Gastrocnemius medialis (tissue), 4 donors: Measurements from ENCODE around the gene SFMBT1. TPM values are rescaled to one million over a fixed set of nuclear protein-coding genes. Genes with fewer than 3 reads are reported as not detected.

Experiments used
- ATAC-seq, 2 donors: fragments of 150-250 bp; one replicate each; pipeline ENCODE4 v1.9.1; 2016
- DNase-seq, 2 donors: peaks; one replicate each; pipeline ENCODE4 v3.0.0-alpha.2; 2019
- H3K27ac ChIP-seq, 4 donors: fragments of 200-600 bp; sonication (generic); 1 replicate in 1 of 4; 2 replicates in 3 of 4; pipeline ENCODE4 v1.5.1; 2016 to 2018; ENCODE audit warnings: mild to moderate bottlenecking in 2 of 4, moderate library complexity in 1 of 4
- H3K27me3 ChIP-seq, 3 donors: fragments of 200-600 bp; sonication (generic) in 2 of 3; 1 replicate in 1 of 3; 2 replicates in 2 of 3; pipeline versions ENCODE4 v1.5.1 to v1.6.0; 2016 to 2019; ENCODE audit warnings: mild to moderate bottlenecking in 1 of 3, moderate library complexity in 1 of 3
- H3K36me3 ChIP-seq, 2 donors: fragments of 200-600 bp; sonication (generic) in 1 of 2; one replicate each; pipeline ENCODE4 v1.5.1; 2017 to 2018
- H3K4me1 ChIP-seq, 2 donors: fragments of 200-600 bp; sonication (generic) in 1 of 2; one replicate each; pipeline ENCODE4 v1.5.1; 2016 to 2017; ENCODE audit warnings: mild to moderate bottlenecking in 2 of 2
- H3K4me3 ChIP-seq, 4 donors: fragments of 200-600 bp; sonication (generic) in 3 of 4; 1 replicate in 1 of 4; 2 replicates in 3 of 4; pipeline ENCODE4 v1.5.1; 2016 to 2019; ENCODE audit warnings: mild to moderate bottlenecking in 2 of 4
- H3K9me3 ChIP-seq, 3 donors: fragments of 200-600 bp; sonication (generic) in 2 of 3; 1 replicate in 1 of 3; 2 replicates in 2 of 3; pipeline ENCODE4 v1.5.1; 2016 to 2019
- CTCF ChIP-seq, 5 experiments: fragments of 450-650 bp in 3 of 5; fragments of 200-600 bp in 2 of 5; sonication (generic) in 2 of 5; IDR thresholded peaks in 4 of 5; conservative IDR thresholded peaks in 1 of 5; 1 replicate in 4 of 5; 2 replicates in 1 of 5; pipeline ENCODE4 v1.5.1; 2016 to 2019; ENCODE audit warnings: antibody characterized with exemption in 5 of 5, mild to moderate bottlenecking in 3 of 5, moderate library complexity in 3 of 5
- POLR2A ChIP-seq, 2 donors: fragments of 450-650 bp; IDR thresholded peaks; one replicate each; pipeline ENCODE4 v1.6.1; 2017; ENCODE audit warnings: antibody characterized with exemption in 2 of 2, mild to moderate bottlenecking in 2 of 2, moderate library complexity in 2 of 2
- in situ Hi-C, 4 donors: fragments of 200-750 bp; cut with MboI; loops; one replicate each; pipeline versions ENCODE4 v1.15.0 to v1.8.0; 2017; ENCODE audit warnings: low sequenced_read_pairs in 4 of 4
- intact Hi-C: fragments of 100-400 bp; cut with DNase I; formaldehyde crosslinking; loops from one replicate; pipeline ENCODE4 v1.15.1; 2023; ENCODE audit warnings: low total_unique reads
- total RNA-seq, 4 donors: library from RNA; depleted of rRNA; stranded (reverse); fragments of >200 nt; gene quantifications; one replicate each; pipeline versions ENCODE4 v1.1.0 to v1.2.3, GENCODE V29; 2016

The SFMBT1 gene
- total RNA-seq, 4 donors from 2014 or later: 17.5 to 39.7 (median 29.8) TPM

- DNase-seq (no peak), ATAC-seq (no peak)
- intact Hi-C loops: no loop called here
- Histone ChIP-seq H3K27me3 (no peaks in the 10 kb centered on the region), H3K9me3 (no peaks in the 10 kb centered on the region), H3K4me1 (peaks cover 8 to 9% of the 10 kb centered on the region in 2 donors), H3K27ac (no peak overlapping the region), H3K36me3 (no peaks in the 10 kb centered on the region), H3K4me3 (no peak overlapping the region)
- in situ Hi-C loops: loop anchor here (10.0 to 25.0 kb wide), 3 partner anchors 141 to 338 kb away; no protein-coding TSS in a partner anchor
- TF ChIP-seq CTCF (IDR thresholded peaks at IDR 0.05 in 4 of 5, conservative IDR thresholded peaks at IDR 0.05 in 1 of 5): no peak
- no peak for TF ChIP-seq POLR2A (IDR thresholded peaks at IDR 0.05)
Observed at GRCh38 chr3:53075743-53076140, 29.9 kb upstream of the SFMBT1 start.

- Histone ChIP-seq H3K4me3 (no peak overlapping the region), H3K36me3 (no peaks in the 10 kb centered on the region), H3K27me3 (no peaks in the 10 kb centered on the region), H3K4me1 (peaks cover 8 to 9% of the 10 kb centered on the region in 2 donors), H3K27ac (no peak overlapping the region), H3K9me3 (no peaks in the 10 kb centered on the region)
- ATAC-seq (no peak), DNase-seq (no peak)
- intact Hi-C loops: loop anchor here (5.0 kb wide), 1 partner anchor 138 kb away; no protein-coding TSS in a partner anchor
- no peak for TF ChIP-seq POLR2A (IDR thresholded peaks at IDR 0.05)
- no peak for TF ChIP-seq CTCF (IDR thresholded peaks at IDR 0.05 in 4 of 5, conservative IDR thresholded peaks at IDR 0.05 in 1 of 5)
- in situ Hi-C loops: loop anchor here (10.0 to 25.0 kb wide), 4 partner anchors 140 to 338 kb away; no protein-coding TSS in a partner anchor
Observed at GRCh38 chr3:53074761-53075742, 29.2 kb upstream of the SFMBT1 start.

GRCh38 chr3:53074366-53074696, 28.5 kb upstream of the SFMBT1 start:
- no peak for TF ChIP-seq CTCF (IDR thresholded peaks at IDR 0.05 in 4 of 5, conservative IDR thresholded peaks at IDR 0.05 in 1 of 5)
- TF ChIP-seq POLR2A (IDR thresholded peaks at IDR 0.05): no peak
- Histone ChIP-seq H3K4me3 (no peak overlapping the region), H3K27me3 (no peaks in the 10 kb centered on the region), H3K27ac (no peak overlapping the region), H3K9me3 (no peaks in the 10 kb centered on the region), H3K36me3 (no peaks in the 10 kb centered on the region), H3K4me1 (peaks cover 8 to 9% of the 10 kb centered on the region in 2 donors)
- intact Hi-C loops: loop anchor here (5.0 kb wide), 1 partner anchor 137 kb away; no protein-coding TSS in a partner anchor
- in situ Hi-C loops: loop anchor here in 3 of 4 donors (10.0 to 25.0 kb wide), 3 partner anchors 140 to 220 kb away; no protein-coding TSS in a partner anchor
- DNase-seq (no peak), ATAC-seq (no peak)

GRCh38 chr3:53073553-53074365, 27.9 kb upstream of the SFMBT1 start:
- ATAC-seq: peak in 1 of 2 donors; percentile 3
- Histone ChIP-seq H3K36me3 (no peaks in the 10 kb centered on the region), H3K27ac (peak overlapping the region in 3 of 4 donors; percentile 63 to 80 (median 66)), H3K4me1 (peaks cover 8 to 9% of the 10 kb centered on the region in 2 donors), H3K4me3 (peak overlapping the region; percentile 63 to 91 (median 70)), H3K27me3 (no peaks in the 10 kb centered on the region), H3K9me3 (no peaks in the 10 kb centered on the region)
- TF ChIP-seq POLR2A (IDR thresholded peaks at IDR 0.05): no peak
- no peak for TF ChIP-seq CTCF (IDR thresholded peaks at IDR 0.05 in 4 of 5, conservative IDR thresholded peaks at IDR 0.05 in 1 of 5)
- intact Hi-C loops: loop anchor here (2.0 to 5.0 kb wide), 3 partner anchors 29 to 331 kb away; no protein-coding TSS in a partner anchor
- in situ Hi-C loops: loop anchor here in 3 of 4 donors (10.0 to 25.0 kb wide), 3 partner anchors 139 to 219 kb away; no protein-coding TSS in a partner anchor
- DNase-seq: no peak
